HepG2 (cell line): ENCODE measurements around the gene JMJD1C. TPM values are rescaled to one million over a fixed set of nuclear protein-coding genes. Genes with fewer than 3 reads are reported as not detected.

Experiments used
- ATAC-seq: fragments of 200-7000 bp; cut with Tn5 transposase; 3 replicates; pipeline ENCODE4 v1.9.1; 2020; ENCODE audit warnings: mild to moderate bottlenecking, moderate library complexity
- BruUV-seq: library from RNA; stranded (reverse); fragments of 400-500 nt; replicated peaks from 2 replicates; lab custom pipeline; 2021; lab: Mats Ljungman, UMichigan
- CTCF ChIA-PET: fragments of 300-600 bp; formaldehyde crosslinking; extraction: SDS; loops from one replicate; lab custom pipeline; 2021; ENCODE audit warnings: low total read pairs, inconsistent platforms, low intra/inter-chr PET ratio; lab: Yijun Ruan, JAX
- POLR2A ChIA-PET: fragments of 350-600 bp; sonication (Branson Sonifier 250); formaldehyde crosslinking; loops from one replicate; lab custom pipeline; 2020; ENCODE audit warnings: antibody characterized with exemption, inconsistent platforms; lab: Yijun Ruan, JAX
- DNase-seq: peaks from one replicate; pipeline ENCODE4 v3.0.0-alpha.2; 2015; ENCODE audit warnings: low spot score
- FAIRE-seq: peaks from 3 replicates; lab custom pipeline; 2011; peaks lifted over from hg19 to GRCh38; lab: Jason Lieb, UNC
- H2AFZ ChIP-seq: one replicate; pipeline ENCODE4 v1.6.1; 2011; ENCODE audit warnings: low read length, inconsistent platforms
- H3K27ac ChIP-seq: fragments of 300-600 bp; 3 replicates; pipeline ENCODE4 v1.8.0; 2011; ENCODE audit warnings: mixed run types, mild to moderate bottlenecking, mixed read lengths, low read length, inconsistent platforms; ENCODE audit not compliant: insufficient read depth; ENCODE audit errors: extremely low read length
- H3K27me3 ChIP-seq, 2 experiments: fragments of 200-600 bp in 1 of 2; 2 replicates in 1 of 2; 3 replicates in 1 of 2; pipeline versions ENCODE4 v1.6.0 to v1.8.0; 2011; ENCODE audit warnings: low read length in 2 of 2, mild to moderate bottlenecking in 2 of 2, moderate library complexity in 2 of 2, inconsistent platforms in 1 of 2; ENCODE audit not compliant: insufficient read depth in 2 of 2, control insufficient read depth in 1 of 2
- H3K36me3 ChIP-seq, 2 experiments: fragments of 200-600 bp in 1 of 2; replicated peaks in 1 of 2; 2 replicates in 1 of 2; 3 replicates in 1 of 2; pipeline versions ENCODE4 v1.5.1 to v1.8.0; 2011; ENCODE audit warnings: low read length in 2 of 2, inconsistent platforms in 1 of 2; ENCODE audit not compliant: insufficient read depth in 2 of 2, control insufficient read depth in 1 of 2
- H3K4me1 ChIP-seq: 2 replicates; pipeline ENCODE4 v1.5.1; 2012; ENCODE audit warnings: low read length, inconsistent platforms; ENCODE audit not compliant: insufficient read depth
- H3K4me2 ChIP-seq: 2 replicates; pipeline ENCODE4 v1.6.0; 2011; ENCODE audit warnings: low read depth, low read length, inconsistent platforms
- H3K4me3 ChIP-seq, 3 experiments: fragments of 200-600 bp in 1 of 3; sonication (generic), shearing (Covaris generic) in 1 of 3; replicated peaks in 1 of 3; 2 replicates each; pipeline ENCODE4 v1.5.1; 2011 to 2016; ENCODE audit warnings: low read length in 3 of 3, inconsistent platforms in 2 of 3, low read depth in 2 of 3, mild to moderate bottlenecking in 2 of 3, control low read depth in 1 of 3, mixed read lengths in 1 of 3; ENCODE audit not compliant: insufficient read depth in 1 of 3
- H3K79me2 ChIP-seq: one replicate; pipeline ENCODE4 v1.6.1; 2011; ENCODE audit warnings: low read length, inconsistent platforms; ENCODE audit not compliant: insufficient read depth
- H3K9ac ChIP-seq: 2 replicates; pipeline ENCODE4 v1.6.0; 2011; ENCODE audit warnings: mild to moderate bottlenecking, low read depth, low read length, inconsistent platforms; ENCODE audit not compliant: insufficient read depth
- H3K9me3 ChIP-seq: 2 replicates; pipeline ENCODE4 v1.5.1; 2012; ENCODE audit warnings: mild to moderate bottlenecking, low read length
- H4K20me1 ChIP-seq: 2 replicates; pipeline ENCODE4 v1.6.0; 2011; ENCODE audit warnings: inconsistent platforms, mild to moderate bottlenecking, low read length, moderate library complexity; ENCODE audit not compliant: insufficient read depth
- ARHGAP35 ChIP-seq: sonication (generic); formaldehyde crosslinking; IDR thresholded peaks from 2 replicates; pipeline ENCODE4 v1.9.0; 2022; ENCODE audit warnings: mild to moderate bottlenecking, inconsistent platforms, moderate library complexity, missing genetic modification reagents, borderline replicate concordance
- CREM ChIP-seq, 2 experiments: sonication (generic) in 1 of 2; formaldehyde crosslinking in 1 of 2; IDR thresholded peaks; 2 replicates each; pipeline versions ENCODE4 v1.4.0 to v1.6.1; 2016 to 2020; ENCODE audit warnings: antibody characterized with exemption in 1 of 2, mild to moderate bottlenecking in 1 of 2, missing genetic modification reagents in 1 of 2
- HNF4A ChIP-seq: sonication (generic); formaldehyde crosslinking; IDR thresholded peaks from 2 replicates; pipeline ENCODE4 v1.4.0; 2020; ENCODE audit warnings: missing genetic modification reagents
- HNRNPUL1 ChIP-seq: fragments of 200-400 bp; formaldehyde crosslinking; IDR thresholded peaks from 2 replicates; pipeline ENCODE4 v1.6.1; 2017; ENCODE audit warnings: low read depth, mild to moderate bottlenecking, low read length, moderate library complexity
- STAG1 ChIP-seq: sonication (generic); formaldehyde crosslinking; IDR thresholded peaks from 2 replicates; pipeline ENCODE4 v1.4.0; 2020; ENCODE audit warnings: missing genetic modification reagents
- TEAD2 ChIP-seq: sonication (generic); formaldehyde crosslinking; IDR thresholded peaks from 2 replicates; pipeline ENCODE4 v1.9.0; 2021; ENCODE audit warnings: missing genetic modification reagents
- UBTF ChIP-seq: sonication (generic); formaldehyde crosslinking; IDR thresholded peaks from 2 replicates; pipeline ENCODE4 v1.4.0; 2020; ENCODE audit warnings: mild to moderate bottlenecking, missing genetic modification reagents
- ZBTB25 ChIP-seq: IDR thresholded peaks from 2 replicates; pipeline ENCODE4 v1.6.1; 2018; ENCODE audit warnings: missing genetic modification reagents
- ZNF333 ChIP-seq: sonication (generic); formaldehyde crosslinking; IDR thresholded peaks from 2 replicates; pipeline ENCODE4 v1.4.0; 2020; ENCODE audit warnings: mild to moderate bottlenecking, missing genetic modification reagents, borderline replicate concordance
- ZNF503 ChIP-seq: sonication (generic); formaldehyde crosslinking; IDR thresholded peaks from 2 replicates; pipeline ENCODE4 v1.4.0; 2020; ENCODE audit warnings: missing genetic modification reagents
- WGBS: methylation state at CpG from one replicate; pipeline ENCODE4 v1.1.6; 2017; ENCODE audit warnings: low lambda C conversion rate; 5-methylcytosine and 5-hydroxymethylcytosine counted together
- in situ Hi-C: cut with HindIII; loops from 2 replicates; pipeline ENCODE4 v1.10.0; 2017; ENCODE audit warnings: low pct_unique_long_range_greater_than_20kb; ENCODE audit not compliant: extremely low pct_ligation_motif_present
- intact Hi-C: fragments of 100-400 bp; cut with micrococcal nuclease; formaldehyde crosslinking; loops from one replicate; pipeline ENCODE4 v1.10.0; 2022; ENCODE audit not compliant: unreplicated experiment
- polyA plus RNA-seq, 8 experiments: library from polyadenylated mRNA; depleted of rRNA in 3 of 8; stranded (reverse) in 7 of 8; unstranded in 1 of 8; fragments of >200 nt; fragmentation: Illumina TruSeq in 4 of 8; extraction: Trizol in 4 of 8; gene quantifications; 2 replicates each; pipeline versions ENCODE4 v1.2.1 to v1.2.3, GENCODE V29; 2011 to 2016; ENCODE audit warnings: low read depth in 4 of 8, missing spikeins in 1 of 8, mixed read lengths in 1 of 8; ENCODE audit not compliant: insufficient read depth in 1 of 8
- total RNA-seq, 5 experiments: library from RNA; depleted of rRNA; stranded (reverse); fragments of >200 nt; fragmentation: Illumina TruSeq; extraction: Trizol; gene quantifications; 2 replicates each; pipeline ENCODE4 v1.2.3, GENCODE V29; 2016; ENCODE audit warnings: low read depth in 1 of 5

Gene JMJD1C
- total and polyA plus RNA-seq, 2 of the 13 experiments (the other 11 are each of a cell fraction or from before 2014, with no cell fraction given): 42.3 to 42.7 TPM

- no peak overlapping the region for H3K4me2 ChIP-seq
- BruUV-seq: no TSS peak
- no peaks in the 10 kb centered on the region for H3K27me3 ChIP-seq
- in situ Hi-C loops: no loop called here
- H3K36me3 ChIP-seq: peaks cover 0 to 11% of the 10 kb centered on the region in 2 experiments; a peak in 4 of 5 replicates
- ChIA-PET CTCF (no interaction called here), POLR2A (no interaction called here)
- intact Hi-C loops: no loop called here
- peaks cover 64% of the 10 kb centered on the region for H4K20me1 ChIP-seq
- H3K79me2 ChIP-seq: peaks cover 91% of the 10 kb centered on the region
- H3K4me1 ChIP-seq: peaks cover 11% of the 10 kb centered on the region; the same call in 1 of the 2 replicates
- H3K27ac ChIP-seq: no peak overlapping the region
- TF ChIP-seq STAG1 (CRISPR knock-in tag): no peak
- TF ChIP-seq TEAD2 (CRISPR knock-in tag): no peak
- TF ChIP-seq UBTF (CRISPR knock-in tag): no peak
- no peak for TF ChIP-seq ARHGAP35 (CRISPR knock-in tag)
- TF ChIP-seq CREM (IDR thresholded peaks at IDR 0.05): no peak
- no peak for TF ChIP-seq CREM (CRISPR knock-in tag; IDR thresholded peaks at IDR 0.05)
- TF ChIP-seq ZNF333 (CRISPR knock-in tag): no peak
- TF ChIP-seq ZNF503 (CRISPR knock-in tag): no peak
- TF ChIP-seq HNF4A (CRISPR knock-in tag): no peak
- TF ChIP-seq ZBTB25 (CRISPR knock-in tag): no peak
- no peak for TF ChIP-seq HNRNPUL1
- FAIRE-seq (no peak), DNase-seq (no peak), ATAC-seq (no peak)
- no peaks in the 10 kb centered on the region for H3K9me3 ChIP-seq
- no peak overlapping the region for H2AFZ ChIP-seq
- 92% methylated on average over 3 of the region's 3 CpGs for WGBS
- no peak overlapping the region for H3K9ac ChIP-seq
- no peak overlapping the region for H3K4me3 ChIP-seq
Measured at GRCh38 chr10:63237396-63237795, 228.4 kb downstream of the JMJD1C start.
